Measurements from ENCODE around the gene PPP1R36. TPM values are rescaled to one million over a fixed set of nuclear protein-coding genes. Genes with fewer than 3 reads are reported as not detected.

PPP1R36 gene
- polyA plus RNA-seq, 3 donors, result 0.38 TPM; not detected in 2

DNA sequence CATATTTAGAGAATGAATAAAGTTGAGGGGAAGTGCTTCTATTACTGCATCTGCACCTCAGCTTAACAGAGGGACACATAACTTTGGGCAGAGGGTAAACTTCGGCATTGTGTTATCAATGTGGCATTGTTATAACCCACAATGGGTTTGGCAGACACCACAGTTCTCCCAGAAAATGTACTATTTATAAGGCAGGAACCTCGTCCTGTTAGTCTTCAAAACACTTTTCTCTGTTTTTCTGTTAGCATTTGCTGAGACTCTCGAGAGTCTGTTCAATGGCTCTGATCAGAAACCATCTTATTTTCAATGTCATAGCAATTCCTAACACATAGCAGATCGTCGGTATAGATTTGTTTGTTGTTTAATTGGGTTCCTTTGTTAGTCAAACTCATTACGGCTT is 13.9 kb downstream of the PPP1R36 start:
- Mint-ChIP-seq H3K27ac (no peak overlapping the region), H3K4me3 (no peak overlapping the region), H3K27me3 (ENCODE audit: low read depth in 3 of 3) (peaks cover 2 to 7% (median 3%) of the 10 kb centered on the region in 3 donors), H3K36me3 (no peaks in the 10 kb centered on the region), H3K9me3 (no peaks in the 10 kb centered on the region), H3K4me1 (peaks cover 6% of the 10 kb centered on the region)
- Histone ChIP-seq H3K4me1 (ENCODE audit: control insufficient read depth in 1 of 2, insufficient read depth in 2 of 2, low read length in 2 of 2) (no peaks in the 10 kb centered on the region), H2AFZ (ENCODE audit: insufficient read depth, low read depth, low read length, poor library complexity, severe bottlenecking) (no peak overlapping the region), H3K4me3 (replicated peaks in 1 of 3; ENCODE audit: low read depth in 2 of 3, low read length in 3 of 3) (no peak overlapping the region), H3K9ac (ENCODE audit: insufficient read depth, low read length, poor library complexity, severe bottlenecking) (no peak overlapping the region), H3K79me2 (ENCODE audit: insufficient read depth, low read length) (no peaks in the 10 kb centered on the region), H4K20me1 (ENCODE audit: insufficient read depth, low read length) (no peaks in the 10 kb centered on the region), H3K4me2 (replicated peaks; ENCODE audit: extremely low read depth, low read length, poor library complexity, severe bottlenecking) (no peak overlapping the region), H3K27ac (ENCODE audit: low read depth in 1 of 2, low read length in 2 of 2) (no peak overlapping the region), H3K9me3 (replicated peaks in 1 of 2; ENCODE audit: control insufficient read depth in 1 of 2, insufficient read depth in 1 of 2, low read length in 2 of 2) (no peaks in the 10 kb centered on the region), H3K27me3 (ENCODE audit: control insufficient read depth in 2 of 2, insufficient read depth in 2 of 2, low read length in 2 of 2) (no peaks in the 10 kb centered on the region), H3K36me3 (replicated peaks in 1 of 2; ENCODE audit: control insufficient read depth in 1 of 2, insufficient read depth in 2 of 2, low read length in 2 of 2) (no peaks in the 10 kb centered on the region)
- DNase-seq, result no peak
- TF ChIP-seq CTCF (IDR thresholded peaks at IDR 0.05), result no peak
- intact Hi-C loops (cut with micrococcal nuclease), result no loop called here
- 90% methylated on average over 2 of the region's 6 CpGs for WGBS (ENCODE audit: insufficient coverage)

- intact Hi-C loops (cut with micrococcal nuclease), result no loop called here
- H3K27ac ChIP-seq (ENCODE audit: low read depth in 1 of 2, low read length in 2 of 2), result no peak overlapping the region
- peak overlapping the region; percentile 35 for H2AFZ ChIP-seq (ENCODE audit: insufficient read depth, low read depth, low read length, poor library complexity, severe bottlenecking)
- Mint-ChIP-seq H3K4me3 (no peak overlapping the region), H3K9me3 (peaks cover 0 to 2% (median 0%) of the 10 kb centered on the region in 7 donors), H3K36me3 (no peaks in the 10 kb centered on the region), H3K4me1 (peaks cover 6% of the 10 kb centered on the region), H3K27ac (no peak overlapping the region), H3K27me3 (ENCODE audit: low read depth in 3 of 3) (peaks cover 2 to 8% (median 3%) of the 10 kb centered on the region in 3 donors)
- H3K4me1 ChIP-seq (ENCODE audit: control insufficient read depth in 1 of 2, insufficient read depth in 2 of 2, low read length in 2 of 2), result no peaks in the 10 kb centered on the region
- no peaks in the 10 kb centered on the region for H4K20me1 ChIP-seq (ENCODE audit: insufficient read depth, low read length)
- DNase-seq, result peak in 1 of 3 donors; percentile 7
- no peaks in the 10 kb centered on the region for H3K79me2 ChIP-seq (ENCODE audit: insufficient read depth, low read length)
- TF ChIP-seq CTCF (IDR thresholded peaks at IDR 0.05), result no peak
- H3K9ac ChIP-seq (ENCODE audit: insufficient read depth, low read length, poor library complexity, severe bottlenecking), result no peak overlapping the region
- H3K27me3 ChIP-seq (ENCODE audit: control insufficient read depth in 2 of 2, insufficient read depth in 2 of 2, low read length in 2 of 2), result no peaks in the 10 kb centered on the region
- no peak overlapping the region for H3K4me2 ChIP-seq (replicated peaks; ENCODE audit: extremely low read depth, low read length, poor library complexity, severe bottlenecking)
- 33% methylated on average over 2 of the region's 5 CpGs for WGBS (ENCODE audit: insufficient coverage)
- H3K36me3 ChIP-seq (replicated peaks in 1 of 2; ENCODE audit: control insufficient read depth in 1 of 2, insufficient read depth in 2 of 2, low read length in 2 of 2), result no peaks in the 10 kb centered on the region
- H3K9me3 ChIP-seq (replicated peaks in 1 of 2; ENCODE audit: control insufficient read depth in 1 of 2, insufficient read depth in 1 of 2, low read length in 2 of 2), result no peaks in the 10 kb centered on the region
- no peak overlapping the region for H3K4me3 ChIP-seq (replicated peaks in 1 of 3; ENCODE audit: low read depth in 2 of 3, low read length in 3 of 3)
These were observed 16.9 kb downstream of the PPP1R36 start for GRCh38 chr14:64566651-64567122.
